ENCODE results near the gene RBFOX1.

RBFOX1 gene

GRCh38 chr16:7350806-7351205 lies 18.2 kb downstream of the RBFOX1 start:
- no peak for TF ChIP-seq CTCF (IDR thresholded peaks at IDR 0.05)
- Histone ChIP-seq H3K9me3 (no peaks in the 10 kb centered on the region), H3K36me3 (no peaks in the 10 kb centered on the region), H3K4me1 (ENCODE audit: control insufficient read depth in 1 of 2, insufficient read depth in 1 of 2, low read depth in 1 of 2, low read length in 1 of 2) (no peaks in the 10 kb centered on the region), H3K27ac (no peak overlapping the region), H3K4me3 (ENCODE audit: low read depth in 1 of 2, low read length in 1 of 2) (no peak overlapping the region), H3K27me3 (no peaks in the 10 kb centered on the region)

GRCh38 chr16:7351610-7352510 lies 19.2 kb downstream of the RBFOX1 start:
- no peaks in the 10 kb centered on the region for H3K27me3 ChIP-seq
- no peak overlapping the region for H3K4me3 ChIP-seq (ENCODE audit: low read depth in 1 of 2, low read length in 1 of 2)
- no peak for TF ChIP-seq CTCF (IDR thresholded peaks at IDR 0.05)
- no peaks in the 10 kb centered on the region for H3K4me1 ChIP-seq (ENCODE audit: control insufficient read depth in 1 of 2, insufficient read depth in 1 of 2, low read depth in 1 of 2, low read length in 1 of 2)
- H3K36me3 ChIP-seq: no peaks in the 10 kb centered on the region
- H3K27ac ChIP-seq: no peak overlapping the region
- H3K9me3 ChIP-seq: no peaks in the 10 kb centered on the region

GRCh38 chr16:7355758-7356157 lies 23.1 kb downstream of the RBFOX1 start:
- Histone ChIP-seq H3K4me3 (ENCODE audit: low read depth in 1 of 2, low read length in 1 of 2) (no peak overlapping the region), H3K9me3 (no peaks in the 10 kb centered on the region), H3K4me1 (ENCODE audit: control insufficient read depth in 1 of 2, insufficient read depth in 1 of 2, low read depth in 1 of 2, low read length in 1 of 2) (no peaks in the 10 kb centered on the region), H3K36me3 (no peaks in the 10 kb centered on the region), H3K27ac (no peak overlapping the region), H3K27me3 (no peaks in the 10 kb centered on the region)
- no peak for TF ChIP-seq CTCF (IDR thresholded peaks at IDR 0.05)

- Histone ChIP-seq H3K9me3 (no peaks in the 10 kb centered on the region), H3K27ac (no peak overlapping the region), H3K27me3 (peaks cover 12% of the 10 kb centered on the region), H3K36me3 (no peaks in the 10 kb centered on the region), H3K4me3 (ENCODE audit: low read depth in 1 of 2, low read length in 1 of 2) (no peak overlapping the region), H3K4me1 (ENCODE audit: control insufficient read depth in 1 of 2, insufficient read depth in 1 of 2, low read depth in 1 of 2, low read length in 1 of 2) (no peaks in the 10 kb centered on the region)
- no peak for TF ChIP-seq CTCF (IDR thresholded peaks at IDR 0.05)
Observed at GRCh38 chr16:7361416-7362129, 28.9 kb downstream of the RBFOX1 start.

- H3K4me3 ChIP-seq (ENCODE audit: low read depth in 1 of 2, low read length in 1 of 2): no peak overlapping the region
Observed at GRCh38 chr16:7362231-7362630, 29.6 kb downstream of the RBFOX1 start.

More at GRCh38 chr16:7362231-7362630, 29.6 kb downstream of the RBFOX1 start:
- Histone ChIP-seq H3K36me3 (no peaks in the 10 kb centered on the region), H3K27me3 (peaks cover 12% of the 10 kb centered on the region), H3K9me3 (no peaks in the 10 kb centered on the region), H3K27ac (no peak overlapping the region), H3K4me1 (ENCODE audit: control insufficient read depth in 1 of 2, insufficient read depth in 1 of 2, low read depth in 1 of 2, low read length in 1 of 2) (no peaks in the 10 kb centered on the region)
- TF ChIP-seq CTCF (IDR thresholded peaks at IDR 0.05): no peak

Data from neutrophil (primary cell).